K562 (cell line): ENCODE results near the gene MCM9. TPM values are rescaled to one million over a fixed set of nuclear protein-coding genes. Genes with fewer than 3 reads are reported as not detected.

Source experiments
- ATAC-seq: fragments of 200-7000 bp; cut with Tn5 transposase; 3 replicates; pipeline ENCODE4 v1.9.1; 2020; ENCODE audit warnings: moderate library complexity
- BruUV-seq: library from RNA; stranded (reverse); fragments of 400-500 nt; replicated peaks from 2 replicates; lab custom pipeline; 2021; lab: Mats Ljungman, UMichigan
- CTCF ChIA-PET: fragments of 300-600 bp; formaldehyde crosslinking; extraction: SDS; loops from one replicate; lab custom pipeline; 2021; ENCODE audit warnings: low intra/inter-chr PET ratio; lab: Yijun Ruan, JAX
- POLR2A ChIA-PET: fragments of 300-600, 350-650 bp; sonication (Branson Sonifier 250); formaldehyde crosslinking; extraction: SDS; loops from one replicate; lab custom pipeline; 2021; ENCODE audit warnings: antibody characterized with exemption, inconsistent platforms; lab: Yijun Ruan, JAX
- DNase-seq, 4 experiments: peaks; one replicate each; pipeline versions ENCODE4 v3.0.0 to v3.0.0-alpha.2; 2011 to 2018; ENCODE audit warnings: low spot score in 3 of 4, mixed read lengths in 3 of 4; ENCODE audit errors: extremely low read depth in 1 of 4
- FAIRE-seq: peaks from 2 replicates; lab custom pipeline; 2011; peaks lifted over from hg19 to GRCh38; lab: Jason Lieb, UNC
- H2AFZ ChIP-seq: 2 replicates; pipeline ENCODE4 v1.6.0; 2011; ENCODE audit warnings: low read depth, low read length, control low read depth, inconsistent platforms
- H3K27ac ChIP-seq: fragments of 200-600 bp; 3 replicates; pipeline ENCODE4 v1.8.0; 2011; ENCODE audit warnings: low read depth, mild to moderate bottlenecking, control low read depth, inconsistent platforms, low read length, moderate library complexity, mixed read lengths; ENCODE audit errors: extremely low read depth
- H3K27me3 ChIP-seq, 2 experiments: fragments of 300-600 bp in 1 of 2; 2 replicates in 1 of 2; 3 replicates in 1 of 2; pipeline versions ENCODE4 v1.6.0 to v1.8.0; 2011; ENCODE audit warnings: inconsistent platforms in 2 of 2, low read length in 2 of 2, mild to moderate bottlenecking in 1 of 2, mixed read lengths in 1 of 2, moderate library complexity in 1 of 2; ENCODE audit not compliant: control insufficient read depth in 2 of 2, insufficient read depth in 2 of 2
- H3K36me3 ChIP-seq: fragments of 300-600 bp; 3 replicates; pipeline ENCODE4 v1.8.0; 2011; ENCODE audit warnings: mild to moderate bottlenecking, low read length, inconsistent platforms; ENCODE audit not compliant: control insufficient read depth, insufficient read depth
- H3K4me1 ChIP-seq, 2 experiments: fragments of 200-600 bp in 1 of 2; replicated peaks in 1 of 2; 2 replicates in 1 of 2; 3 replicates in 1 of 2; pipeline versions ENCODE4 v1.5.1 to v1.8.0; 2011; ENCODE audit warnings: inconsistent platforms in 2 of 2, low read length in 2 of 2, mild to moderate bottlenecking in 1 of 2, mixed read lengths in 1 of 2, moderate library complexity in 1 of 2; ENCODE audit not compliant: control insufficient read depth in 2 of 2, insufficient read depth in 2 of 2
- H3K4me2 ChIP-seq: 2 replicates; pipeline ENCODE4 v1.6.1; 2011; ENCODE audit warnings: low read length, control low read depth, inconsistent platforms, mixed read lengths; ENCODE audit not compliant: insufficient read depth
- H3K4me3 ChIP-seq: fragments of 200-600 bp; sonication (generic), shearing (Covaris generic); 2 replicates; pipeline ENCODE4 v1.5.1; 2016; ENCODE audit warnings: control low read depth, inconsistent platforms
- H3K79me2 ChIP-seq: fragments of 200-600 bp; 3 replicates; pipeline ENCODE4 v1.8.0; 2011; ENCODE audit warnings: low read length, inconsistent platforms; ENCODE audit not compliant: control insufficient read depth, insufficient read depth
- H3K9ac ChIP-seq, 2 experiments: 2 replicates each; pipeline versions ENCODE4 v1.6.0 to v1.6.1; 2011; ENCODE audit warnings: low read depth in 2 of 2, low read length in 2 of 2, control low read depth in 1 of 2, inconsistent platforms in 1 of 2, mild to moderate bottlenecking in 1 of 2, mixed read lengths in 1 of 2; ENCODE audit not compliant: insufficient read depth in 1 of 2
- H3K9me1 ChIP-seq: one replicate; pipeline ENCODE4 v1.6.0; 2011; ENCODE audit warnings: inconsistent platforms, mild to moderate bottlenecking, low read length, moderate library complexity; ENCODE audit not compliant: control insufficient read depth, insufficient read depth
- H3K9me3 ChIP-seq: replicated peaks from 2 replicates; pipeline ENCODE4 v1.5.1; 2011; ENCODE audit warnings: low read depth, low read length, inconsistent platforms; ENCODE audit not compliant: control insufficient read depth, insufficient read depth
- H4K20me1 ChIP-seq: replicated peaks from 2 replicates; pipeline ENCODE4 v1.6.1; 2011; ENCODE audit warnings: low read length, inconsistent platforms, mixed read lengths; ENCODE audit not compliant: control insufficient read depth, insufficient read depth
- ARID2 ChIP-seq: fragments of 450-650 bp; IDR thresholded peaks from 2 replicates; pipeline ENCODE4 v1.6.1; 2017; ENCODE audit warnings: antibody characterized with exemption, mild to moderate bottlenecking
- ATF7 ChIP-seq: fragments of 450-650 bp; IDR thresholded peaks from 2 replicates; pipeline ENCODE4 v1.7.1; 2014; ENCODE audit warnings: mild to moderate bottlenecking, moderate library complexity
- CHAMP1 ChIP-seq: fragments of 450-650 bp; IDR thresholded peaks from 2 replicates; pipeline ENCODE4 v1.6.1; 2016; ENCODE audit warnings: mild to moderate bottlenecking
- CHD2 ChIP-seq: IDR thresholded peaks from 2 replicates; pipeline ENCODE4 v1.6.1; 2011; ENCODE audit warnings: low read depth, low read length
- CTBP1 ChIP-seq: fragments of 450-650 bp; IDR thresholded peaks from 2 replicates; pipeline ENCODE4 v1.6.1; 2016; ENCODE audit warnings: borderline replicate concordance
- E2F3 ChIP-seq: fragments of 250-450 bp; sonication (Bioruptor Pico); IDR thresholded peaks from 2 replicates; pipeline ENCODE4 v1.4.0; 2020; ENCODE audit warnings: mild to moderate bottlenecking
- HMGXB4 ChIP-seq: sonication (generic); formaldehyde crosslinking; IDR thresholded peaks from 2 replicates; pipeline ENCODE4 v1.8.1; 2023; ENCODE audit warnings: mild to moderate bottlenecking, missing genetic modification reagents
- MYBL2 ChIP-seq, 2 experiments: fragments of 450-650 bp in 1 of 2; sonication (generic) in 1 of 2; formaldehyde crosslinking in 1 of 2; IDR thresholded peaks; 2 replicates each; pipeline versions ENCODE4 v1.6.1 to v1.8.1; 2017 to 2022; ENCODE audit warnings: borderline replicate concordance in 1 of 2, inconsistent platforms in 1 of 2, low read depth in 1 of 2, mild to moderate bottlenecking in 1 of 2, missing genetic modification reagents in 1 of 2, moderate library complexity in 1 of 2
- NFATC3 ChIP-seq: fragments of 450-650 bp; IDR thresholded peaks from 2 replicates; pipeline ENCODE4 v1.6.1; 2017; ENCODE audit warnings: mild to moderate bottlenecking
- PREB ChIP-seq: sonication (generic); formaldehyde crosslinking; IDR thresholded peaks from 2 replicates; pipeline ENCODE4 v1.8.1; 2023; ENCODE audit warnings: mild to moderate bottlenecking, missing genetic modification reagents
- RBM15 ChIP-seq: fragments of 200-400 bp; formaldehyde crosslinking; IDR thresholded peaks from 2 replicates; pipeline ENCODE4 v1.6.1; 2018; ENCODE audit warnings: mild to moderate bottlenecking, low read length, moderate library complexity; ENCODE audit not compliant: insufficient read depth
- SLC30A9 ChIP-seq: fragments of 250-450 bp; sonication (Bioruptor Pico); IDR thresholded peaks from 2 replicates; pipeline ENCODE4 v1.8.0; 2022; ENCODE audit warnings: mild to moderate bottlenecking, moderate library complexity
- SMARCA4 ChIP-seq: fragments of 450-650 bp; IDR thresholded peaks from 2 replicates; pipeline ENCODE4 v1.6.1; 2016
- SPI1 ChIP-seq: IDR thresholded peaks from 2 replicates; pipeline ENCODE4 v1.6.1; 2011; ENCODE audit warnings: low read depth, low read length, control low read depth, borderline replicate concordance
- TCF7L2 ChIP-seq: fragments of 150-350 bp; IDR thresholded peaks from 2 replicates; pipeline ENCODE4 v1.6.1; 2016; ENCODE audit warnings: low read depth, mild to moderate bottlenecking, low read length, moderate library complexity
- ZNF146 ChIP-seq: IDR thresholded peaks from one replicate; pipeline ENCODE4 v1.6.1; 2018; ENCODE audit warnings: missing compliant biosample characterization; ENCODE audit not compliant: unreplicated experiment
- ZNF184 ChIP-seq: sonication (generic); formaldehyde crosslinking; IDR thresholded peaks from 2 replicates; pipeline ENCODE4 v1.5.0; 2020; ENCODE audit warnings: missing genetic modification reagents
- ZNF384 ChIP-seq: IDR thresholded peaks from 2 replicates; pipeline ENCODE4 v1.6.1; 2012; ENCODE audit warnings: low read depth, low read length, improper control_type of control experiment
- ZNF444 ChIP-seq: fragments of 250-450 bp; sonication (Bioruptor Pico); IDR thresholded peaks from 2 replicates; pipeline ENCODE4 v1.4.0; 2020; ENCODE audit warnings: mild to moderate bottlenecking, moderate library complexity
- ZNF57 ChIP-seq: fragments of 450-650 bp; formaldehyde crosslinking; IDR thresholded peaks from 2 replicates; pipeline ENCODE4 v1.4.0; 2020; ENCODE audit warnings: mild to moderate bottlenecking, moderate library complexity
- WGBS: fragments of 100-300 bp; shearing (Covaris generic); methylation state at CpG from one replicate; pipeline ENCODE4 v1.1.6; 2016; ENCODE audit warnings: low coverage, mixed read lengths; ENCODE audit not compliant: insufficient coverage; ENCODE audit errors: missing lambda C conversion rate; 5-methylcytosine and 5-hydroxymethylcytosine counted together
- in situ Hi-C: fragments of 300-500 bp; cut with MboI; formaldehyde crosslinking; loops from 4 replicates; pipeline ENCODE4 v1.15.0; 2018; ENCODE audit warnings: inconsistent platforms, mixed read lengths
- intact Hi-C: fragments of 100-400 bp; cut with micrococcal nuclease; formaldehyde crosslinking; loops from 2 replicates; pipeline ENCODE4 v1.14.2; 2022
- polyA plus RNA-seq, 8 experiments: library from polyadenylated mRNA; depleted of rRNA in 4 of 8; stranded (reverse) in 5 of 8; unstranded in 3 of 8; fragments of >200 nt; fragmentation: Nextera tagmentation in 2 of 8; fragmentation: Illumina TruSeq in 1 of 8; extraction: Ambion mirVana in 2 of 8; extraction: Trizol in 1 of 8; gene quantifications; 2 replicates each; pipeline versions ENCODE4 v1.2.1 to v1.2.3, GENCODE V29; 2011 to 2014; ENCODE audit warnings: inconsistent platforms in 1 of 8, missing spikeins in 1 of 8
- total RNA-seq, 7 experiments: library from RNA; depleted of rRNA in 6 of 7; stranded (reverse); fragments of >200 nt in 6 of 7; fragmentation: Illumina TruSeq in 2 of 7; extraction: Trizol in 2 of 7; gene quantifications; 2 replicates each; pipeline versions ENCODE4 v1.2.1 to v1.2.3, GENCODE V29; 2011 to 2021; ENCODE audit warnings: low replicate concordance in 1 of 7

The MCM9 gene
- total and polyA plus RNA-seq, 9 of the 15 experiments (the other 6 are each of a cell fraction or from before 2014, with no cell fraction given), result 4.8 to 16.7 (median 11.6) TPM

GRCh38 chr6:118775381-118775780, 159.6 kb downstream of the MCM9 start:
- no peak overlapping the region for H3K27ac ChIP-seq
- in situ Hi-C loops (no loop called here), intact Hi-C loops (loop anchor here (5.0 kb wide), 2 partner anchors 123 to 493 kb away; partner anchors contain the start of gene CEP85L)
- no TSS peak for BruUV-seq
- H3K9ac ChIP-seq, result no peak overlapping the region
- TF ChIP-seq ZNF444 (no peak), SLC30A9 (CRISPR knock-in tag) (no peak), ARID2 (no peak), NFATC3 (no peak), CHAMP1 (no peak), RBM15 (no peak), ZNF146 (CRISPR knock-in tag) (no peak), ZNF184 (no peak), TCF7L2 (no peak), SPI1 (no peak), E2F3 (CRISPR knock-in tag) (no peak), SMARCA4 (no peak), HMGXB4 (CRISPR knock-in tag) (no peak), CTBP1 (no peak), ZNF57 (no peak), PREB (CRISPR knock-in tag) (no peak), MYBL2 (IDR thresholded peaks at IDR 0.05; ENCODE audit: low read depth) (no peak), MYBL2 (CRISPR knock-in tag; IDR thresholded peaks at IDR 0.05; ENCODE audit: borderline replicate concordance) (no peak), CHD2 (no peak), ZNF384 (no peak), ATF7 (no peak)
- ChIA-PET CTCF (interaction anchor here (2.0 kb wide), 1 partner anchor 210 kb away, joined by 12 read pairs; no protein-coding TSS in a partner anchor), POLR2A (interaction anchor here (0.6 kb wide), 2 partner anchors 10 to 1321 kb away, joined by 3 read pairs; no protein-coding TSS in a partner anchor)
- no peak overlapping the region for H3K4me2 ChIP-seq
- WGBS, result 36% methylated on average over 2 of the region's 2 CpGs
- H4K20me1 ChIP-seq, result no peaks in the 10 kb centered on the region
- no peaks in the 10 kb centered on the region for H3K9me3 ChIP-seq
- H3K36me3 ChIP-seq, result no peaks in the 10 kb centered on the region
- no peak overlapping the region for H2AFZ ChIP-seq
- DNase-seq, result no peak
- no peaks in the 10 kb centered on the region for H3K79me2 ChIP-seq
- H3K9me1 ChIP-seq, result no peaks in the 10 kb centered on the region
- H3K4me3 ChIP-seq, result no peak overlapping the region
- no peak for FAIRE-seq
- H3K4me1 ChIP-seq, result peaks cover 0 to 3% of the 10 kb centered on the region in 2 experiments; a peak in 1 of 5 replicates
- no peak for ATAC-seq
- H3K27me3 ChIP-seq, result peaks cover 13 to 16% of the 10 kb centered on the region in 2 experiments; a peak in 4 of 5 replicates
